H9 (cell line): ENCODE results near the gene NCOA6. TPM values are rescaled to one million over a fixed set of nuclear protein-coding genes. Genes with fewer than 3 reads are reported as not detected.
A peak's percentile ranks its signal among the peaks of the same experiment; 100 is the strongest.

ENCODE experiments used
- DNase-seq: peaks from one replicate; pipeline ENCODE4 v3.0.0-alpha.2; 2017
- H2AFZ ChIP-seq: one replicate; pipeline ENCODE4 v1.6.1; 2013; ENCODE audit warnings: mild to moderate bottlenecking, low read length, control low read depth, moderate library complexity
- H2AK5ac ChIP-seq: 2 replicates; pipeline ENCODE4 v1.6.1; 2013; ENCODE audit warnings: low read length, control low read depth, mixed read lengths; ENCODE audit not compliant: insufficient read length
- H2BK120ac ChIP-seq: one replicate; pipeline ENCODE4 v1.6.1; 2013; ENCODE audit warnings: low read depth, mild to moderate bottlenecking, low read length, control low read depth, inconsistent platforms; ENCODE audit not compliant: poor library complexity, severe bottlenecking
- H2BK12ac ChIP-seq: 2 replicates; pipeline ENCODE4 v1.6.1; 2013; ENCODE audit warnings: low read length, control low read depth, mixed read lengths, low read depth; ENCODE audit not compliant: insufficient read length
- H2BK15ac ChIP-seq: 2 replicates; pipeline ENCODE4 v1.6.1; 2013; ENCODE audit warnings: low read depth, low read length, control low read depth
- H2BK20ac ChIP-seq: one replicate; pipeline ENCODE4 v1.6.1; 2013; ENCODE audit warnings: low read depth, mild to moderate bottlenecking, low read length, control low read depth, inconsistent platforms; ENCODE audit not compliant: poor library complexity, severe bottlenecking
- H2BK5ac ChIP-seq: 2 replicates; pipeline ENCODE4 v1.6.1; 2013; ENCODE audit warnings: low read length, control low read depth, mixed read lengths; ENCODE audit not compliant: insufficient read length
- H3K14ac ChIP-seq: 2 replicates; pipeline ENCODE4 v1.6.1; 2013; ENCODE audit warnings: low read length, control low read depth; ENCODE audit not compliant: insufficient read depth
- H3K18ac ChIP-seq: 2 replicates; pipeline ENCODE4 v1.6.1; 2013; ENCODE audit warnings: low read depth, mild to moderate bottlenecking, mixed read lengths, low read length, control low read depth; ENCODE audit not compliant: insufficient read length
- H3K23ac ChIP-seq: 2 replicates; pipeline ENCODE4 v1.6.1; 2013; ENCODE audit warnings: low read length, control low read depth, mixed read lengths, low read depth; ENCODE audit not compliant: insufficient read length
- H3K23me2 ChIP-seq: 2 replicates; pipeline ENCODE4 v1.6.1; 2013; ENCODE audit warnings: low read depth, mild to moderate bottlenecking, mixed read lengths, low read length, control low read depth; ENCODE audit not compliant: insufficient read length, poor library complexity, severe bottlenecking
- H3K27ac ChIP-seq: 2 replicates; pipeline ENCODE4 v1.5.1; 2013; ENCODE audit warnings: low read length, control low read depth, mixed read lengths, low read depth; ENCODE audit not compliant: insufficient read length
- H3K27me3 ChIP-seq: 2 replicates; pipeline ENCODE4 v1.6.1; 2013; ENCODE audit warnings: low read length, control low read depth, inconsistent platforms; ENCODE audit not compliant: insufficient read depth
- H3K4ac ChIP-seq: 2 replicates; pipeline ENCODE4 v1.6.1; 2013; ENCODE audit warnings: low read depth, mild to moderate bottlenecking, control low read depth, inconsistent platforms, low read length, moderate library complexity
- H3K4me1 ChIP-seq: 2 replicates; pipeline ENCODE4 v1.6.1; 2013; ENCODE audit warnings: low read length, control low read depth, inconsistent platforms; ENCODE audit not compliant: insufficient read depth
- H3K4me2 ChIP-seq: 2 replicates; pipeline ENCODE4 v1.6.1; 2013; ENCODE audit warnings: low read length, control low read depth, mixed read lengths; ENCODE audit not compliant: insufficient read length, insufficient read depth
- H3K56ac ChIP-seq: 2 replicates; pipeline ENCODE4 v1.6.1; 2013; ENCODE audit warnings: low read depth, mild to moderate bottlenecking, mixed read lengths, low read length, control low read depth; ENCODE audit not compliant: insufficient read length
- H3K79me1 ChIP-seq: 2 replicates; pipeline ENCODE4 v1.6.1; 2013; ENCODE audit warnings: low read depth, mild to moderate bottlenecking, moderate library complexity, low read length, control low read depth, inconsistent platforms; ENCODE audit not compliant: insufficient read depth, poor library complexity, severe bottlenecking
- H3K79me2 ChIP-seq: 2 replicates; pipeline ENCODE4 v1.6.1; 2013; ENCODE audit warnings: low read length, control low read depth, inconsistent platforms; ENCODE audit not compliant: insufficient read depth
- H3K9ac ChIP-seq: 2 replicates; pipeline ENCODE4 v1.6.1; 2013; ENCODE audit warnings: low read length, control low read depth, mixed read lengths; ENCODE audit not compliant: insufficient read length; ENCODE audit errors: extremely low read depth
- H3K9me3 ChIP-seq: one replicate; pipeline ENCODE4 v1.6.1; 2013; ENCODE audit warnings: low read depth, low read length, inconsistent platforms; ENCODE audit not compliant: control insufficient read depth
- H3T11ph ChIP-seq: one replicate; pipeline ENCODE4 v1.6.1; 2013; ENCODE audit warnings: mild to moderate bottlenecking, low read length, control low read depth, inconsistent platforms
- H4K20me1 ChIP-seq: one replicate; pipeline ENCODE4 v1.6.1; 2013; ENCODE audit not compliant: control insufficient read depth, insufficient read length, insufficient read depth
- H4K5ac ChIP-seq: 2 replicates; pipeline ENCODE4 v1.6.1; 2013; ENCODE audit warnings: low read depth, mild to moderate bottlenecking, mixed read lengths, low read length, control low read depth; ENCODE audit not compliant: insufficient read length
- H4K8ac ChIP-seq: replicated peaks from 2 replicates; pipeline ENCODE4 v1.6.1; 2013; ENCODE audit warnings: low read length, control low read depth, mixed read lengths, low read depth; ENCODE audit not compliant: insufficient read length
- H4K91ac ChIP-seq: 2 replicates; pipeline ENCODE4 v1.6.1; 2013; ENCODE audit warnings: low read depth, mild to moderate bottlenecking, moderate library complexity, mixed read lengths, low read length, control low read depth; ENCODE audit not compliant: insufficient read length
- H3K27ac Mint-ChIP-seq, 3 experiments: 2 replicates in 2 of 3; 3 replicates in 1 of 3; pipeline ENCODE4 v1.8.0; 2020 to 2021; ENCODE audit warnings: mixed read lengths in 3 of 3, mild to moderate bottlenecking in 1 of 3, moderate library complexity in 1 of 3
- H3K27me3 Mint-ChIP-seq: 2 replicates; pipeline ENCODE4 v1.8.0; 2021; ENCODE audit warnings: low read depth, mild to moderate bottlenecking, moderate library complexity, mixed read lengths
- H3K36me3 Mint-ChIP-seq, 3 experiments: 2 replicates in 2 of 3; 3 replicates in 1 of 3; pipeline ENCODE4 v1.8.0; 2020 to 2021; ENCODE audit warnings: low read depth in 3 of 3, mixed read lengths in 3 of 3; ENCODE audit not compliant: insufficient read depth in 1 of 3
- H3K4me1 Mint-ChIP-seq, 2 experiments: 2 replicates each; pipeline ENCODE4 v1.8.0; 2020; ENCODE audit warnings: mixed read lengths in 2 of 2
- H3K4me3 Mint-ChIP-seq, 2 experiments: 2 replicates in 1 of 2; 3 replicates in 1 of 2; pipeline ENCODE4 v1.8.0; 2020 to 2021; ENCODE audit warnings: mild to moderate bottlenecking in 2 of 2, mixed read lengths in 2 of 2, moderate library complexity in 1 of 2
- H3K9me3 Mint-ChIP-seq, 2 experiments: 2 replicates in 1 of 2; 3 replicates in 1 of 2; pipeline ENCODE4 v1.8.0; 2020; ENCODE audit warnings: mild to moderate bottlenecking in 2 of 2, mixed read lengths in 2 of 2, moderate library complexity in 1 of 2
- CTCF ChIP-seq: fragments of 200-600 bp; sonication (generic); conservative IDR thresholded peaks from 3 replicates; pipeline ENCODE4 v1.8.0; 2021; ENCODE audit warnings: antibody characterized with exemption, mild to moderate bottlenecking
- total RNA-seq: library from RNA; stranded (reverse); gene quantifications from 2 replicates; pipeline ENCODE4 v1.2.1, GENCODE V29; 2021

The NCOA6 gene
- total RNA-seq, 1 experiment from 2014 or later: 23.9 TPM

- Histone ChIP-seq H2BK20ac (no peak overlapping the region), H3K23ac (no peak overlapping the region), H3K79me2 (no peaks in the 10 kb centered on the region), H2BK120ac (no peak overlapping the region), H3K79me1 (no peaks in the 10 kb centered on the region), H3K4me2 (peak overlapping the region; percentile 62), H3K56ac (no peak overlapping the region), H3T11ph (no peak overlapping the region), H2AFZ (no peak overlapping the region), H2AK5ac (no peak overlapping the region), H3K9me3 (no peaks in the 10 kb centered on the region), H4K5ac (no peak overlapping the region), H4K91ac (no peak overlapping the region), H3K27ac (no peak overlapping the region), H3K27me3 (peaks cover 9% of the 10 kb centered on the region; the same call in 1 of the 2 replicates), H3K4me1 (no peaks in the 10 kb centered on the region), H3K18ac (no peak overlapping the region), H2BK15ac (no peak overlapping the region), H3K9ac (no peak overlapping the region), H2BK5ac (no peak overlapping the region), H3K4ac (no peak overlapping the region), H4K20me1 (no peaks in the 10 kb centered on the region), H2BK12ac (no peak overlapping the region), H4K8ac (no peak overlapping the region), H3K14ac (no peak overlapping the region), H3K23me2 (peaks cover 15% of the 10 kb centered on the region)
- peaks cover 49% of the 10 kb centered on the region for H3K27me3 Mint-ChIP-seq
- DNase-seq: no peak
- peak overlapping the region; percentile 62 to 81 for H3K4me3 Mint-ChIP-seq
- H3K9me3 Mint-ChIP-seq: no peaks in the 10 kb centered on the region
- no peak for TF ChIP-seq CTCF
- peaks cover 0 to 14% (median 0%) of the 10 kb centered on the region in 3 experiments; a peak in 2 of 7 replicates for H3K36me3 Mint-ChIP-seq
- H3K27ac Mint-ChIP-seq: no peak overlapping the region
- H3K4me1 Mint-ChIP-seq: peaks cover 14 to 19% of the 10 kb centered on the region in 2 experiments
Measured at GRCh38 chr20:34710568-34710839, 114.9 kb downstream of the NCOA6 start.
